Stimulated activated naive CD4-positive, alpha-beta T cell treated with Interleukin-2 at 50 U/mL for 16 hours (primary cell): ENCODE results near the gene POTEI.
"Not testable (repeated sequence)": the region's sequence is repeated elsewhere in the genome, so short reads cannot be mapped to it uniquely, and the experiment has no call there.

Experiments
- DNase-seq: peaks from one replicate; lab custom pipeline; 2025; lab: John Stamatoyannopoulos, UW

POTEI gene

GRCh38 chr2:130509228-130509627 lies at the start of gene POTEI:
POTEI (minus strand) TSS chr2:130509328; CDS start chr2:130509235, 93 bp downstream.
- DNase-seq = not testable (repeated sequence)

- not testable (repeated sequence) for DNase-seq
These were observed 47.3 kb upstream of the POTEI start for GRCh38 chr2:130556441-130556840.

- not testable (repeated sequence) for DNase-seq
These were observed 45.0 kb upstream of the POTEI start for GRCh38 chr2:130554178-130554577.

DNA sequence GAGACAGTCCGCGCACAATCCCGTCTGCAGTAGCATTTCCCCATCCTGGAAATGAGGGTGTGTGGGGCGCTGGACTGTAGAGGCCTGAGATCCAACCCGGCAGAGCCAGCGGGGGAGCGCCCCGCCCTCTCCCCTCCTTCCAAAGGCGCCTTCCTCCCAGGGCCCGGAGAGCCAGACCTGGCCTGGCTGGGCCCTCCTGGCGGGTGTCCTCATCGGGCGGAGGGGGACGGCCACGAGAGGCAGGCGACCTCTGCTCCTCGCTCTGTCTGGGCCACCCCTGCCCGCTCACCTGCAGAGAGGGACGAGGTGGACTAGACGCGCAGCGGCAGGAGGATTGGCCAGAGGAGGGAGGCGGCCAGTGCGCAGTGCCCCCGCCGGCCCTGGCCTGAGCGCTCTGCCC lies 40.3 kb upstream of the POTEI start:
- DNase-seq = not testable (repeated sequence)

- not testable (repeated sequence) for DNase-seq
These were observed 39.3 kb upstream of the POTEI start for GRCh38 chr2:130548418-130548817.

- DNase-seq = not testable (repeated sequence)
These were observed 35.9 kb upstream of the POTEI start for GRCh38 chr2:130544978-130545377.

GRCh38 chr2:130543785-130544528 lies 34.8 kb upstream of the POTEI start:
- DNase-seq = not testable (repeated sequence)

DNA sequence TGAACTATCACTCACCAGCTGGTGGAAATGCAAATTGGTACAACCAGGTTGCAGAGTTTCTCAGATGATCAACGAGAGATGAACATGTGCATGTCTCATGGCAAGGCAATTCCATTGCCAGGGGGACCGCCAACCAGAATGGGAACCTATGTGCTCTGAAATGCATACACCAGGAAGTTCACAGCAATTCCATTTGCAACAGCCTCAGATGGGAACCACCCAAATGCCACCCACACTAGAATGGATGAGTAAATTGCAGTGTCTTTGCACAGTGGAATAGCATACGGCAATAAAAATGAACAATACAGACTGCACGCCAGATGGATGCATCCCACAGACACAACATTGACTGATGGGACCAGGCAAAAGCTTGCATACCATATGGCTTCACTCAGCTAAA lies 33.7 kb upstream of the POTEI start:
- not testable (repeated sequence) for DNase-seq

DNA sequence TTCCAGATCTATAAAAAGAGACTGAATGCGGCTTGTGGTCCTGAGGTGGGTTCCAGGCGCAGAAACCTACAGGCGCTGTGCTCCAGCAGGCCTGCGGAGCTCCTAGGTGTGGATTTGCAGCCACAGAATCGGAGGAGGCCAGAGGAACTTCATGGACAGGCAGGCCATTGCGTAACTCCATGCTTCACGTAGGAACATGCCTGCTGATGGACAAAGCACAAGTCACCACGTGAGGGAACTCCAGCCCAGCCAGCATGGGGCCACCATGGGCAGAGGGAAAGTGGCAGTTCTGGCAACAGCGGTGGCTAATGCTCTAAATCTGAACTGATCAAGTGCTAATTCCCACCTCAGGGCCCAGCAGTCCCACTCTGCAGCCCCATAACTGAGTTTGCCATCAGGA lies 29.1 kb upstream of the POTEI start:
- DNase-seq = not testable (repeated sequence)

DNA sequence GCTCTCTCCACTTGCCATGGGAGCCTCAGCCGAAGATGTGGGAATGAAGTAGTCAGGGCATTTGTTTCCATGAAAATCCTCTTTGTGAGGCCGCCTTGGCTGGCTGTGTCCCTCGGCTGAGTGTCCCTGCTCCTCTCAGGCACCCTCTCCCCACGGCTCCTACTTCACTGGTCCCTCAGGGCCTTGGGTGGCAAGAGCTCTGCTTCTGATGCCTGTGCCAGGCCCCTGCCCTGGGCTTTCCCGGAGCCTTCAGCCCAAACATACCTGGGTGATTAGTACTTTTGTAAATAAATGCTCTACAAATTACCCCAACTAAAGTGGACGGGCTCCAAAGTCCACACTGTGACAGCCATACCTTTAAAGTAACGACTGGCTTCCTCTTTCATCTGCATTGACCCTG lies 27.5 kb upstream of the POTEI start:
- DNase-seq = not testable (repeated sequence)

GRCh38 chr2:130531672-130532071 lies 22.5 kb upstream of the POTEI start:
- DNase-seq = not testable (repeated sequence)

DNA sequence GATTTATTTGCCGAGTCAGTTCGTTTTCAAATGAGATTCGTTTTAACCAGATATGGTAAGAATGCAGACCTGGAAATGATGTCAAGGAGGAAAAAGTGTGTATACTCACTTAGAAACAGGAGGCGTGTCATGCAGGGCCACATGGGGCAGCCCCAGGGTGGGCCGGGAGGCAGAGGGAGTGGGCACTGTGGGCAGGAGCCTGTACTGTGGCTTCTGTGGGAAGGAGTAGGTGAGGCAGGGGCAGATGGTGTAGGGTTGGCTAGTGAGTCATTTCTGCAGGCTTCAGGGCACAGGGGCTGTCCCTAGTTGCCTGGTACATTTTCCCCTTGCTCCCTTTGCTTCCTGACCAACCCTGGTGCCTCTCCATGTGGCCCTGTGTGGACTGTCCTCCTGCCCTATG lies 22.1 kb upstream of the POTEI start:
- not testable (repeated sequence) for DNase-seq

- not testable (repeated sequence) for DNase-seq
These were observed 21.1 kb upstream of the POTEI start for GRCh38 chr2:130530212-130530611.

GRCh38 chr2:130529545-130529944 lies 20.4 kb upstream of the POTEI start:
- not testable (repeated sequence) for DNase-seq

DNA sequence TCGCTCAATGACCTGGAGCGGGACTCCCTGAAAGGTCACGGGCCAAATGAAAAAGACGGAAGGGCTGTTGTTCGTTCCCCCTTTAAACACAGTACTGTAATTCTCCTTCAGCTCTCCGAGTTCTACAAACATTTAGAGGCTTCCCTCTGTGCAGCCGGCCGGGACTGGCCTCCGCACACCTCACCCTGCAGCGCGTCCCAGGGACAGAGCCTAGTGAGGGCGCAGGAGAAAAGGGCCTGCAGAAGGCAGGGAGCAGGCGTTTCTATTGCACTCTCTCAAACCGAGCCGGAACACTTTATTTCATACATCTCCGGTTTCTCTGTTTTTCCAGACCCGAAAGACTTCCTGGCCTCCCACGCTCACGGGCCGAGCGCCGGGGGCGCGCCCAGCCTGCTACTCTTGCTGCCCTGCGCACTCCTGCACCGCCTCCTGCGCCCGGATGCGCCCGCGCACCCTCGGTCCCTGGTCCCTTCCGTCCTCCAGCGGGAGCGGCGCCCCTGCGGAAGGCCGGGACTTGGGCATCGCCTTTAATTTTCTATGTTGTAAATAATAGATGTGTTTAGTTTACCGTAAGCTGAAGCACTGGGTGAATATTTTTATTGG lies 18.3 kb upstream of the POTEI start:
- not testable (repeated sequence) for DNase-seq

- not testable (repeated sequence) for DNase-seq
These were observed 13.3 kb upstream of the POTEI start for GRCh38 chr2:130522390-130522789.

- DNase-seq = not testable (repeated sequence)
These were observed 11.9 kb upstream of the POTEI start, which contains the start of gene CFC1B for GRCh38 chr2:130520992-130521391. CFC1B (plus strand) TSS chr2:130521222; CDS start chr2:130521485, 263 bp downstream.

- DNase-seq = not testable (repeated sequence)
These were observed 9.5 kb upstream of the POTEI start for GRCh38 chr2:130518516-130519106.

- DNase-seq = not testable (repeated sequence)
These were observed 2.8 kb upstream of the POTEI start for GRCh38 chr2:130511747-130512451.

DNA sequence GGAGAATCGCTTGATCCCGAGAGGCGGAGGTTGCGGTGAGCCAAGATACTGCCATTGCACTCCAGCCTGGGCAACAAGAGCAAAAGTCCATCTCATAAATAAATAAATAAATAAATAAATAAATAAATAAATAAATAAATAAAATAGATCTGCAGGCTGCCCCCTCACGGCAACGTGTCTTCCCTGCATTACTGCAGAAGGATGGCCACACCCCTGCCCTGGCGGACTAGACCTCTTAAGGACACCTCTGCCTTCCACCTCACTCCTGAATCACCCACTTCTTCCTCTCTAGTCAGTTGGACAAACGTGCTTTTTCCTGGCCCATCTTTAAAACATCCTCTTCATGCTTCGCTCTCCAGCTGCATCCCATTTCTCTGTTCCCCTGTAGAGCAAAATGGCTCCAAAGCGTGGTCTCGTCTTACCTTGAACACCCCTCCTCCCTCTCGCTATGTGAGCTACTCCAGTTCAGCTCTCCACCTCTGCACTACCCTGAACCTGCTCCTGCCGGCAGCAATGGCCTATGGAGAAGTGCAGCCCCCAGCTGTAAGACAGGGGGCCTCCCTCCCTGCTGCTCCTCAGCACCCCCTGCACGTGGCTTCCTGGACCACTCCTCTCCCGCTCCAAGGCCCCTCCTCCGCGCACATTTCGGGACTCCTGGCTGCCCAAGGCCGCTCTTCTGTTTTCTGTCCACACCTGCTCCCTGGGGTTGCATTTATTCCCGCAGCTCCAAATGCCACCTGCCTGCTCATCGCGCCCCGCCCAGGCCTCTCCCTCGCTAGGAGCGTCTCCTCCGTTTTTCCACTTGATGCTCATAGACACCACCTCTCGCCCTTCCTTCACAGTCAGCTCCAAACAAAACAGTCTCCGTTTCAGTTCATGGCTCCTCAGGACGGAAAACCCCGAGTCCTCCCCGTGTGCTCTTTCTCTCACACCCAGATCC lies 1.9 kb upstream of the POTEI start:
- DNase-seq = not testable (repeated sequence)

- DNase-seq = not testable (repeated sequence)
These were observed 18.1 kb downstream of the POTEI start for GRCh38 chr2:130491073-130491472.
